Measurements from ENCODE around the gene TRPV5.

TRPV5 gene

DNA sequence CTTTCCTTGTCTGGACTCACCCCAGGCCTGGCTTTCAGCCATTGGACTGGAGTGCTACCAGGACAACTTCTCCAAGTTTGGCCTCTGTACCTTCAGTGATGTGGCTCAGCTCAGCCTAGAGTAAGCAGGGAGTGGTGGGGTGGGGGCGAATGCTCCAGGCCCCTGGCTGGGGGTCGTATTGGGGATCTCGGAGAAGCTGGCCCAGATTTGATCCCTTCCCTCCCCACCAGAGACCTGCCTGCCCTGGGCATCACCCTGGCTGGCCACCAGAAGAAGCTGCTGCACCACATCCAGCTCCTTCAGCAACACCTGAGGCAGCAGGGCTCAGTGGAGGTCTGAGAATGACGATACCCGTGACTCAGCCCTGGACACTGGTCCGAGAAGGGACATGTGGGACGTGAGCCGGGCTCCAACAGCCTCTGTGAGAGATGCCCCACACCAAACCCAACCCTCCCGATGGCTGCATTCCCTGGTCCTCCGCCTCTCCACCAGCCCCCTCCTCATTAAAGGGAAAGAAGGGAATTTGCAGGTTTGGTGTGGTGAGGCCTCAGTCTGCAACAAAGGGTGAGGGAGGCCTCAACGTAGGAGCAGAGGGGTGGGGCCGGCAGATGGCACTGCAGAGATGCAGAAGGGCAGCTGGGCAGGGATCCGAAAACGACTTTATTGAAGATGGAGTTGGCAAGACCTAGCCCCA lies 62.8 kb downstream of the TRPV5 start:
- TF ChIP-seq, protein P1, sequence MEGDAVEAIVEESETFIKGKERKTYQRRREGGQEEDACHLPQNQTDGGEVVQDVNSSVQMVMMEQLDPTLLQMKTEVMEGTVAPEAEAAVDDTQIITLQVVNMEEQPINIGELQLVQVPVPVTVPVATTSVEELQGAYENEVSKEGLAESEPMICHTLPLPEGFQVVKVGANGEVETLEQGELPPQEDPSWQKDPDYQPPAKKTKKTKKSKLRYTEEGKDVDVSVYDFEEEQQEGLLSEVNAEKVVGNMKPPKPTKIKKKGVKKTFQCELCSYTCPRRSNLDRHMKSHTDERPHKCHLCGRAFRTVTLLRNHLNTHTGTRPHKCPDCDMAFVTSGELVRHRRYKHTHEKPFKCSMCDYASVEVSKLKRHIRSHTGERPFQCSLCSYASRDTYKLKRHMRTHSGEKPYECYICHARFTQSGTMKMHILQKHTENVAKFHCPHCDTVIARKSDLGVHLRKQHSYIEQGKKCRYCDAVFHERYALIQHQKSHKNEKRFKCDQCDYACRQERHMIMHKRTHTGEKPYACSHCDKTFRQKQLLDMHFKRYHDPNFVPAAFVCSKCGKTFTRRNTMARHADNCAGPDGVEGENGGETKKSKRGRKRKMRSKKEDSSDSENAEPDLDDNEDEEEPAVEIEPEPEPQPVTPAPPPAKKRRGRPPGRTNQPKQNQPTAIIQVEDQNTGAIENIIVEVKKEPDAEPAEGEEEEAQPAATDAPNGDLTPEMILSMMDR (IDR thresholded peaks at IDR 0.05; ENCODE audit: extremely low read depth, missing control alignments), result no peak
- DNase-seq (ENCODE audit: low spot score), result no peak

DNA sequence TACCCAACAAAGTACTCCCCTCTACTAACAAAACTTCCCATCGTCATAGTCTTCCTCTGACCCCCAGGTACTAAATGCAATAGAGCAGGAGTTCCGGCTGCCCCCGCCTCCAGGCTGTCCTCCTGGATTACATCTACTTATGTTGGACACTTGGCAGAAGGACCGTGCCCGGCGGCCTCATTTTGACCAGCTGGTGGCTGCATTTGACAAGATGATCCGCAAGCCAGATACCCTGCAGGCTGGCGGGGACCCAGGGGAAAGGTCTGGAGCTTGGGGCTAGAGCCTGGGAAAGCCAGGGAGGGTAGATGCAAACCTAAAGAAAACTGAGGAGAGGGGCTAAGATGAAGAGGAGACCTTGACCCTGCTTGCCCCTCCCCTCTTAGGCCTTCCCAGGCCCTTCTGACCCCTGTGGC lies 63.4 kb downstream of the TRPV5 start:
- TF ChIP-seq, protein P1 (IDR thresholded peaks at IDR 0.05; ENCODE audit: extremely low read depth, missing control alignments), result no peak
- DNase-seq (ENCODE audit: low spot score), result no peak

DNA sequence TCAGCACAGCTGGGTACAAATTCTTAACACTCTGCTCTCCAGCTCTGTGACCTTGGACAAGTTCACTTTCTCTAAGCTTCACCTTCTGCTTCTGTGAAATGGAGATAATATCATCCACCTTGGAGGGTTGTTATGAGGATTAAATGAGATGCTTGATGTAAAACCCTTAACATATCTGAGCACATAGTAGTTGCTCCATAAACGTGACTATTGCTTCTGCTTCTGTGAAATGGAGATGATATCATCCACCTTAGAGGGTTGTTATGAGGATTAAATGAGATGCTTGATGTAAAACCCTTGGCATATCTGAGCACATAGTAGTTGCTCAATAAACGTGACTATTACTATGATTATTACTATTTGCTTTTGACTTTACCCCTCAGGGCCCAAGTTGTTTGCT lies 64.1 kb downstream of the TRPV5 start:
- TF ChIP-seq, protein P1 (IDR thresholded peaks at IDR 0.05; ENCODE audit: extremely low read depth, missing control alignments), result no peak
- no peak for DNase-seq (ENCODE audit: low spot score)

DNA sequence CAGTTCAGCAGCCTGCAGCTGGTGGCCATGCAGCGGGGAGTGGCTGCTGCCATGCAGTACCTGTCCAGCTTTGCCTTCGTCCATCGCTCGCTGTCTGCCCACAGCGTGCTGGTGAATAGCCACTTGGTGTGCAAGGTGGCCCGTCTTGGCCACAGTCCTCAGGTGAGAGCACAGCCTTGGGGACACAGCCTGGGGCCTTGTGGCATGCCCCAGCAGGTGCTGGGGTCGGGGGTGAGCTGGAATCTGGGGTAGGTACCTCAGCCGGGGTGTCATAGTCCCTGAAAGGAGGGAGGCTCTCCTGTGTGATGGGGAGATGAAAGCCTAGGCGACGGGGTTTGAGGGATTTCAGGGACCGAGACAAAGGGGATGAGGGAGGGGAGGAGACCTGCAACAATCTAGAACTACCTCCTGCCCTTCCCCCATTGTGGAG lies 64.5 kb downstream of the TRPV5 start:
- TF ChIP-seq, protein P1 (IDR thresholded peaks at IDR 0.05; ENCODE audit: extremely low read depth, missing control alignments), result no peak
- DNase-seq (ENCODE audit: low spot score), result no peak

DNA sequence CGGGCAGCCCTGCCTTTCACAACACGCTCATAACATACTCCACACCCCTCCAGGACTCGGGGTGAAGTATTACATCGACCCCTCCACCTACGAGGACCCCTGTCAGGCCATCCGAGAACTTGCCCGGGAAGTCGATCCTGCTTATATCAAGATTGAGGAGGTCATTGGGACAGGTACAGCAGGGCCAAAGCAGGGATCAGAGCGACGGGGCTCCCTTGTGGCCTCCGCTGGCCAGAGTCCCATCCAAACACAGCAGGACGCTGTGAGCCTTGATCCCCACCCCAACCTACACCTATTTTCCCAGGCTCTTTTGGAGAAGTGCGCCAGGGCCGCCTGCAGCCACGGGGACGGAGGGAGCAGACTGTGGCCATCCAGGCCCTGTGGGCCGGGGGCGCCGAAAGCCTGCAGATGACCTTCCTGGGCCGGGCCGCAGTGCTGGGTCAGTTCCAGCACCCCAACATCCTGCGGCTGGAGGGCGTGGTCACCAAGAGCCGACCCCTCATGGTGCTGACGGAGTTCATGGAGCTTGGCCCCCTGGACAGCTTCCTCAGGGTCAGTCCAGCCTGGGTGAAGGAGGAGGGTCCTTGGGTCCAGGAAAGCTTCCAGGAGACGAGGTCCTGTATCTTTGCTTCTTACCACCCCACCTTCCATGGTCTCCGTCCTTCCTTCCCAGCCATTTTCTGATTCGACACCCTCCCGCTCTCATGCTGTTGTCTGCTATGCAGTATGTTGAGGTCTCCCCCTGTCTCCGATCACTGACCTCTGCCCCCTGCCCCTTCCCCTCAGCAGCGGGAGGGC lies 65.2 kb downstream of the TRPV5 start:
- TF ChIP-seq, protein P1 (IDR thresholded peaks at IDR 0.05; ENCODE audit: extremely low read depth, missing control alignments), result no peak
- no peak for DNase-seq (ENCODE audit: low spot score)

DNA sequence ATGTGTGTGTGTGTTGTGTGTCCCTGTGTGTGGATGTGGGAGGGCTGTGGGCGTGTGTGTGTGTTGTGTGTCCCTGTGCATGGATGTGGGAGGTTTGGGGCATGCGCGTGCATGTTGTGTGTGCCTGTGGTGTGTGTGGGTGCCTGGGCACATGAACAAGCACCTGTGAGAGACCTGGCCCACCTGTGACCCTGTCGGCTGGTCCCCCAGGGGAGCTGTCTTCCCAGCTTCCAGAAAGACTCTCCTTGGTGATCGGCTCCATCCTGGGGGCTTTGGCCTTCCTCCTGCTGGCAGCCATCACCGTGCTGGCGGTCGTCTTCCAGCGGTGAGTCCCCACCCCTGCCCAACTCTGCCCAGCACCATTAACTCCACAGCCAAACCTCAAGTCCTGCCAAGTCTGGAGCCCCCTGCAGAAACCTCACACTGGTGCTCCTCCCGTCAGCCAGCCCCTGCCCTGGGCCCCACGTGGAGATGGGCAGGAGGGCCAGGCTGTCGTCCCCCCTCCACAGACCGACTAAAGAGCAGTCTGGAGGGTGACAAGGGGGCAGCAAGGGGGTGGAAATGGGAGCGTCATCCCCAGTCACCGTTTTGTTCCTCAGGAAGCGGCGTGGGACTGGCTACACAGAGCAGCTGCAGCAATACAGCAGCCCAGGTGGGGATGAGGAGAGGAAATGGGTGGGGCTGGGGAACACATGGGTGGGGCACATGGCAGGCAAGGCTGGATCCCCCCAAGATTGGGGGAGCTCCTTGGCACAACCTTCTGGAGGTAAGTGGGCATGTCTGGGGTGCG lies 66.0 kb downstream of the TRPV5 start:
- TF ChIP-seq, protein P1 (IDR thresholded peaks at IDR 0.05; ENCODE audit: extremely low read depth, missing control alignments), result no peak
- no peak for DNase-seq (ENCODE audit: low spot score)

DNA sequence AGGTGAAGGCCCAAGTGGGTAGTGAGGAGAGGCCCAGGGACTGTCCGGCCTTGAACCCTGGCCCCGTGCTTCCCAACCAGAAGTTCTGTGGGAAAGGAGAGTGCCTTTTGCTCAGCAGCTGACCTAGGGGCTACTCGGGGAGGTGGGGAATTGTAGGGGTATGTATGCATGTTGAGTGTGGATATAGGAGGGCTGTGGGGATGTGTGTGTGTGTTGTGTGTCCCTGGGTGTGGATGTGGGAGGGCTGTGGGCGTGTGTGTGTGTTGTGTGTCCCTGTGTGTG lies 66.5 kb downstream of the TRPV5 start:
- TF ChIP-seq, protein P1 (IDR thresholded peaks at IDR 0.05; ENCODE audit: extremely low read depth, missing control alignments), result no peak
- DNase-seq (ENCODE audit: low spot score), result no peak

Measured in GM20000 (cell line).